PC-3 (cell line): ENCODE data around the gene NPSR1. TPM values are rescaled to one million over a fixed set of nuclear protein-coding genes. Genes with fewer than 3 reads are reported as not detected.

Source experiments
- ATAC-seq: fragments of 200-7000 bp; cut with Tn5 transposase; 2 replicates; pipeline ENCODE4 v1.9.1; 2020; ENCODE audit warnings: mild to moderate bottlenecking, moderate library complexity
- BruUV-seq: library from RNA; stranded (reverse); fragments of 400-500 nt; replicated peaks from 2 replicates; lab custom pipeline; 2021; lab: Mats Ljungman, UMichigan
- CTCF ChIA-PET: fragments of 300-600 bp; sonication (Branson Sonifier 250); formaldehyde crosslinking; loops from one replicate; lab custom pipeline; 2022; ENCODE audit warnings: antibody characterized with exemption; lab: Charles Lee
- POLR2A ChIA-PET: fragments of 300-600 bp; sonication (Branson Sonifier 250); formaldehyde crosslinking; loops from one replicate; lab custom pipeline; 2022; ENCODE audit warnings: antibody characterized with exemption; ENCODE audit not compliant: unreplicated experiment; lab: Charles Lee
- DNase-seq: peaks from one replicate; pipeline ENCODE4 v3.0.0-alpha.2; 2015
- H2AFZ ChIP-seq: fragments of 300-600 bp; sonication (generic); 2 replicates; pipeline ENCODE4 v1.6.0; 2016; ENCODE audit warnings: antibody characterized with exemption, low read length
- H3F3A ChIP-seq: fragments of 300-600 bp; sonication (generic); one replicate; pipeline ENCODE4 v1.6.0; 2017; ENCODE audit warnings: antibody characterized with exemption, low read length, control low read depth, mild to moderate bottlenecking; ENCODE audit not compliant: unreplicated experiment
- H3K27ac ChIP-seq: fragments of 300-600 bp; sonication (generic); 2 replicates; pipeline ENCODE4 v1.5.1; 2016; ENCODE audit warnings: mild to moderate bottlenecking, low read length
- H3K27me3 ChIP-seq: fragments of 300-600 bp; sonication (generic); 2 replicates; pipeline ENCODE4 v1.6.1; 2016; ENCODE audit warnings: low read length, mixed read lengths
- H3K36me3 ChIP-seq: fragments of 300-600 bp; sonication (generic); 2 replicates; pipeline ENCODE4 v1.6.1; 2016; ENCODE audit warnings: low read depth, mixed run types, low read length, mixed read lengths
- H3K4me1 ChIP-seq: fragments of 300-600 bp; sonication (generic); 2 replicates; pipeline ENCODE4 v1.5.1; 2016; ENCODE audit warnings: low read length; ENCODE audit not compliant: insufficient read depth
- H3K4me2 ChIP-seq: fragments of 300-600 bp; sonication (generic); 2 replicates; pipeline ENCODE4 v1.6.0; 2016; ENCODE audit warnings: low read length
- H3K4me3 ChIP-seq: fragments of 300-600 bp; sonication (generic); 2 replicates; pipeline ENCODE4 v1.5.1; 2016; ENCODE audit warnings: mild to moderate bottlenecking, low read length, mixed read lengths
- H3K79me2 ChIP-seq: fragments of 300-600 bp; sonication (generic); 2 replicates; pipeline ENCODE4 v1.6.1; 2017; ENCODE audit warnings: low read length, mixed read lengths
- H3K9ac ChIP-seq: fragments of 300-600 bp; sonication (generic); 2 replicates; pipeline ENCODE4 v1.6.0; 2016; ENCODE audit warnings: mild to moderate bottlenecking, low read length
- H3K9me2 ChIP-seq: fragments of 300-600 bp; sonication (generic); replicated peaks from 2 replicates; pipeline ENCODE4 v1.6.1; 2016; ENCODE audit warnings: mixed run types, low read length, mixed read lengths
- H3K9me3 ChIP-seq: fragments of 300-600 bp; sonication (generic); 2 replicates; pipeline ENCODE4 v1.6.1; 2016; ENCODE audit warnings: low read length, mixed read lengths
- H4K20me1 ChIP-seq: fragments of 300-600 bp; sonication (generic); 2 replicates; pipeline ENCODE4 v1.6.1; 2016; ENCODE audit warnings: low read length, mixed read lengths
- EZH2 ChIP-seq: fragments of 300-600 bp; sonication (generic); IDR thresholded peaks from one replicate; pipeline ENCODE4 v1.6.1; 2017; ENCODE audit warnings: antibody characterized with exemption, mild to moderate bottlenecking, low read length; ENCODE audit not compliant: unreplicated experiment
- EZH2phosphoT487 ChIP-seq: fragments of 300-600 bp; sonication (generic); IDR thresholded peaks from 2 replicates; pipeline ENCODE4 v1.6.1; 2018; ENCODE audit warnings: mild to moderate bottlenecking, antibody characterized with exemption, low read length, borderline replicate concordance
- intact Hi-C: fragments of 100-400 bp; cut with micrococcal nuclease; formaldehyde crosslinking; loops from 2 replicates; pipeline ENCODE4 v1.9.0; 2023
- total RNA-seq: library from RNA; depleted of rRNA; stranded (reverse); fragments of >200 nt; gene quantifications from 2 replicates; pipeline ENCODE4 v1.2.3, GENCODE V29; 2014
- TF ChIP-seq, protein P1 (sequence below): fragments of 300-600 bp; sonication (generic); conservative IDR thresholded peaks from 2 replicates; pipeline ENCODE4 v1.5.1; 2017; ENCODE audit warnings: antibody characterized with exemption, low read depth, mild to moderate bottlenecking, low read length

Gene NPSR1
- total RNA-seq, 1 experiment from 2014 or later, result not detected

DNA sequence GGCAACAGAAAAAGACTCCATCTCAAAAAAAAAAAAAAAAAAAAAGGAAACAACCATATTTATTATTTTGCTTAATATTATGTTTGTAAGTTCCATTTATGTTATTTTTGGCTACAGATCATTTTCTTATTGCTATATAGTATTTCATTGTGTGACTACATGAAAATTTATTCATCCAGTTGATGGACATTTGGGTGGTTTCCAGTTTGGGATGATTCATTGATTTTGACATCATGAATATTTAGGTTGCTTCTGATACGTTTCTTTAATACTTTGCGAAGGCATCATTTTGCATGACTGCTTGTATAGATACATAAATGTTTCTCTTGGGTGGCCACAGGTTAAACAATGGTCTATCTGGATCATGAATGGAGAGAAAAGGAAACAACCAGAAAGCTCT lies 2.0 kb upstream of the NPSR1 start:
- ChIA-PET POLR2A (no interaction called here), CTCF (no interaction called here)
- TF ChIP-seq, protein P1, sequence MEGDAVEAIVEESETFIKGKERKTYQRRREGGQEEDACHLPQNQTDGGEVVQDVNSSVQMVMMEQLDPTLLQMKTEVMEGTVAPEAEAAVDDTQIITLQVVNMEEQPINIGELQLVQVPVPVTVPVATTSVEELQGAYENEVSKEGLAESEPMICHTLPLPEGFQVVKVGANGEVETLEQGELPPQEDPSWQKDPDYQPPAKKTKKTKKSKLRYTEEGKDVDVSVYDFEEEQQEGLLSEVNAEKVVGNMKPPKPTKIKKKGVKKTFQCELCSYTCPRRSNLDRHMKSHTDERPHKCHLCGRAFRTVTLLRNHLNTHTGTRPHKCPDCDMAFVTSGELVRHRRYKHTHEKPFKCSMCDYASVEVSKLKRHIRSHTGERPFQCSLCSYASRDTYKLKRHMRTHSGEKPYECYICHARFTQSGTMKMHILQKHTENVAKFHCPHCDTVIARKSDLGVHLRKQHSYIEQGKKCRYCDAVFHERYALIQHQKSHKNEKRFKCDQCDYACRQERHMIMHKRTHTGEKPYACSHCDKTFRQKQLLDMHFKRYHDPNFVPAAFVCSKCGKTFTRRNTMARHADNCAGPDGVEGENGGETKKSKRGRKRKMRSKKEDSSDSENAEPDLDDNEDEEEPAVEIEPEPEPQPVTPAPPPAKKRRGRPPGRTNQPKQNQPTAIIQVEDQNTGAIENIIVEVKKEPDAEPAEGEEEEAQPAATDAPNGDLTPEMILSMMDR, result no peak
- no peak for TF ChIP-seq EZH2
- TF ChIP-seq EZH2phosphoT487, result no peak
- no peak overlapping the region for H3K27ac ChIP-seq
- no peak overlapping the region for H2AFZ ChIP-seq
- no peaks in the 10 kb centered on the region for H3K9me2 ChIP-seq
- H3K4me2 ChIP-seq, result no peak overlapping the region
- no peaks in the 10 kb centered on the region; the same call in 1 of the 2 replicates for H3K4me1 ChIP-seq
- no peak overlapping the region for H3K4me3 ChIP-seq
- no peaks in the 10 kb centered on the region for H3K9me3 ChIP-seq
- BruUV-seq, result no TSS peak
- intact Hi-C loops, result no loop called here
- H3K79me2 ChIP-seq, result no peaks in the 10 kb centered on the region
- H3K36me3 ChIP-seq, result no peaks in the 10 kb centered on the region
- no peaks in the 10 kb centered on the region for H3F3A ChIP-seq
- ATAC-seq (no peak), DNase-seq (peak; percentile 60)
- no peak overlapping the region for H3K9ac ChIP-seq
- no peaks in the 10 kb centered on the region for H4K20me1 ChIP-seq
- 0 out of 2 replicates have a peak, but pooled peaks cover 21% of the 10 kb centered on the region for H3K27me3 ChIP-seq

DNA sequence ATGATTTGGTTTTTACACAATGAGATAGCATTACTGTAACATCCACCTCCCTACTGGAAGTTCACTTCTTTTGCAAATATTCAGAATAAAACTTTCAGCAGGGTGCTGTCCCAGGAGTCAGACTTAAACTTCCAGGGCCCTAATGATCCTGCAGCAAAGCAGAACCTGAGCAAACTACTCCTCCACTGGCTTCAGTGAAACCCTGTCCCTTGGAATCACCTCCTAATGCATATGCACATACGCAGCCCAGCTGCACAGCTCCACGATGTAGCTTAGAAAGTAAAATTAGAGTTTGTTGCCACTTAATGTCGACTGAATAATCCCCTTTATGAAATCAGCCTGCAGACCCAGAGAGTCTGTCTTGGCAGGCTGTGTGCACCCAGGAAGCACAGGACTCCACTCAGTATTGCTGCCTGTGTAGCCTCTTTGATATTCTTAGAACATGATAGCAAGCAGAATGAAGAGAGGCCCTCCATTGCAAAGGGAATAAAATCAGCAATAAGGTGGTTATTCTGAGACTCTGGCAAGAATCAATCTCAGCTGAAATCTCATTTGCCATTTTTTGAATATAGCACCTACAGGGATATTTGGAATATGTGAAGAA lies 1.6 kb downstream of the NPSR1 start:
- POLR2A ChIA-PET, result no interaction called here
- Histone ChIP-seq H3K27me3 (peaks cover 43% of the 10 kb centered on the region), H3K4me1 (no peaks in the 10 kb centered on the region), H3K4me2 (no peak overlapping the region), H3K27ac (no peak overlapping the region), H3K9me2 (no peaks in the 10 kb centered on the region), H3K9me3 (no peaks in the 10 kb centered on the region), H3K36me3 (no peaks in the 10 kb centered on the region), H3K4me3 (no peak overlapping the region), H3K79me2 (no peaks in the 10 kb centered on the region), H2AFZ (no peak overlapping the region), H3F3A (no peaks in the 10 kb centered on the region), H3K9ac (no peak overlapping the region), H4K20me1 (no peaks in the 10 kb centered on the region)
- intact Hi-C loops, result no loop called here
- BruUV-seq, result no TSS peak
- DNase-seq (no peak), ATAC-seq (no peak)
- TF ChIP-seq, protein P1, result no peak
- TF ChIP-seq EZH2 (no peak), EZH2phosphoT487 (no peak)
- CTCF ChIA-PET, result no interaction called here

DNA sequence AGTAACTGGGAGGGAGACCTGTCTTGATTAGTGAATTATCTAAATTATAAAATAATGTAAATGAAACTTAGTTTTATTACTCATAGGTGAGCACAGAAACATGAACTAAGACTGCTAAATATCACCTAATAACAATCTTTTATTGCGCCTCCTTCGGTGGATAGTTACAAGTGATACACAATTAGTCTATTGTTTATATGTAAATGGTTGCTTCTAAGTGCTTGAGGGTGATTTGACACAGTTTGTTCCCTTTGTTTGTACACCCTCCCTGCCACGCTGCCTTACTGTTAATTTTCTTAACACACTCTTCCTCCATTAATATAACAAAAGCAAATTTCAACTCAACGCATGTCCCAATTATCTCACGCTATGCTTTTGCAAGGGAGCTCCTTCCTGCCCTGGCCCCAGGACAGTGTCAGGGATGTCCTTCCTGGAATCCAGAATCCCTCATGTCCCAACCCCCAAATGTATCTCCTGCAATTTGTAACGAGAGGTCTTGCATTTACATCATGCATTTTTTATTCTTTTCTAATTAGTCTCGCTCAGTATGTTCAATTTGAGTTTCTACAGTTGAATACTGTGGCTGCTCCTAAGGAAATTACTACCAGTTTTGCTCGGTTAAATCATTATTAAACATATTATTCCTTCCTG lies 4.2 kb downstream of the NPSR1 start:
- ChIA-PET POLR2A (no interaction called here), CTCF (no interaction called here)
- H3K79me2 ChIP-seq, result no peaks in the 10 kb centered on the region
- H3F3A ChIP-seq, result no peaks in the 10 kb centered on the region
- no peaks in the 10 kb centered on the region for H4K20me1 ChIP-seq
- intact Hi-C loops, result no loop called here
- H3K4me2 ChIP-seq, result no peak overlapping the region
- H2AFZ ChIP-seq, result no peak overlapping the region
- BruUV-seq, result no TSS peak
- no peak overlapping the region for H3K27ac ChIP-seq
- H3K4me3 ChIP-seq, result no peak overlapping the region
- no peak overlapping the region for H3K9ac ChIP-seq
- DNase-seq (no peak), ATAC-seq (no peak)
- H3K36me3 ChIP-seq, result no peaks in the 10 kb centered on the region
- H3K9me2 ChIP-seq, result no peaks in the 10 kb centered on the region
- H3K9me3 ChIP-seq, result no peaks in the 10 kb centered on the region
- peaks cover 46% of the 10 kb centered on the region for H3K27me3 ChIP-seq
- H3K4me1 ChIP-seq, result no peaks in the 10 kb centered on the region
- TF ChIP-seq EZH2 (no peak), EZH2phosphoT487 (no peak)
- TF ChIP-seq, protein P1, result no peak
